GM12878 (cell line): ENCODE measurements around the gene FBXL16. TPM values are rescaled to one million over a fixed set of nuclear protein-coding genes. Genes with fewer than 3 reads are reported as not detected.

Experiments
- ATAC-seq: fragments of 200-7000 bp; cut with Tn5 transposase; 3 replicates; pipeline ENCODE4 v1.9.1; 2020; ENCODE audit warnings: mild to moderate bottlenecking, moderate library complexity
- BruUV-seq: library from RNA; stranded (reverse); fragments of 400-500 nt; replicated peaks from 2 replicates; lab custom pipeline; 2021; lab: Mats Ljungman, UMichigan
- CTCF ChIA-PET: fragments of 300-600 bp; sonication (Branson Sonifier 250); formaldehyde crosslinking; extraction: SDS; loops from one replicate; lab custom pipeline; 2021; ENCODE audit warnings: inconsistent platforms; lab: Yijun Ruan, JAX
- POLR2A ChIA-PET: fragments of 350-600 bp; formaldehyde crosslinking; extraction: SDS; loops from one replicate; lab custom pipeline; 2021; ENCODE audit warnings: inconsistent platforms; lab: Charles Lee
- RAD21 ChIA-PET: fragments of 300-600 bp; sonication (Branson Sonifier 250); formaldehyde crosslinking; loops from one replicate; lab custom pipeline; 2023; ENCODE audit warnings: antibody characterized with exemption; ENCODE audit not compliant: unreplicated experiment; lab: Charles Lee
- SMC1A ChIA-PET: fragments of 300-600 bp; sonication (Branson Sonifier 250); formaldehyde crosslinking; loops from one replicate; lab custom pipeline; 2023; ENCODE audit not compliant: unreplicated experiment, uncharacterized antibody; lab: Charles Lee
- DNase-seq: peaks from one replicate; pipeline ENCODE4 v3.0.0-alpha.2; 2011; ENCODE audit warnings: low read depth, low spot score
- FAIRE-seq: peaks from 3 replicates; lab custom pipeline; 2011; peaks lifted over from hg19 to GRCh38; lab: Jason Lieb, UNC
- H2AFZ ChIP-seq: 2 replicates; pipeline ENCODE4 v1.6.0; 2011; ENCODE audit warnings: low read depth, low read length, control low read depth; ENCODE audit not compliant: control insufficient read depth
- H3K27ac ChIP-seq: 2 replicates; pipeline ENCODE4 v1.5.1; 2011; ENCODE audit warnings: control low read depth; ENCODE audit not compliant: control insufficient read depth, insufficient read depth
- H3K27me3 ChIP-seq, 2 experiments: replicated peaks in 1 of 2; 2 replicates each; pipeline versions ENCODE4 v1.6.0 to v1.6.1; 2011; ENCODE audit warnings: low read length in 1 of 2; ENCODE audit not compliant: control insufficient read depth in 2 of 2, insufficient read depth in 2 of 2
- H3K36me3 ChIP-seq, 2 experiments: 2 replicates each; pipeline ENCODE4 v1.5.1; 2011; ENCODE audit warnings: low read length in 1 of 2; ENCODE audit not compliant: control insufficient read depth in 2 of 2, insufficient read depth in 2 of 2
- H3K4me1 ChIP-seq: 2 replicates; pipeline ENCODE4 v1.6.1; 2011; ENCODE audit warnings: mild to moderate bottlenecking, low read length, moderate library complexity, mixed read lengths; ENCODE audit not compliant: control insufficient read depth, insufficient read depth
- H3K4me2 ChIP-seq: 2 replicates; pipeline ENCODE4 v1.6.0; 2011; ENCODE audit warnings: control low read depth; ENCODE audit not compliant: control insufficient read depth, insufficient read depth
- H3K4me3 ChIP-seq: fragments of 200-600 bp; sonication (generic); 2 replicates; pipeline ENCODE4 v1.5.1; 2016
- H3K79me2 ChIP-seq: 2 replicates; pipeline ENCODE4 v1.6.0; 2011; ENCODE audit warnings: low read length; ENCODE audit not compliant: control insufficient read depth, insufficient read depth
- H3K9ac ChIP-seq: 2 replicates; pipeline ENCODE4 v1.8.0; 2011; ENCODE audit warnings: low read length, control low read depth, mixed read lengths; ENCODE audit not compliant: control insufficient read depth, insufficient read depth
- H3K9me3 ChIP-seq: replicated peaks from 3 replicates; pipeline ENCODE4 v1.5.1; 2011; ENCODE audit warnings: mild to moderate bottlenecking, low read length; ENCODE audit not compliant: control insufficient read depth, insufficient read depth
- H4K20me1 ChIP-seq: 2 replicates; pipeline ENCODE4 v1.6.0; 2011; ENCODE audit not compliant: control insufficient read depth, insufficient read depth
- CBFB ChIP-seq: IDR thresholded peaks from 2 replicates; pipeline ENCODE4 v1.6.1; 2016; ENCODE audit warnings: antibody characterized with exemption, low read depth
- IRF4 ChIP-seq: IDR thresholded peaks from 2 replicates; pipeline ENCODE4 v1.6.1; 2011; ENCODE audit warnings: low read depth, low read length
- MTA2 ChIP-seq: fragments of 450-650 bp; IDR thresholded peaks from 2 replicates; pipeline ENCODE4 v1.6.1; 2016; ENCODE audit warnings: low read depth, mild to moderate bottlenecking, moderate library complexity
- RB1 ChIP-seq: fragments of 450-650 bp; formaldehyde crosslinking; IDR thresholded peaks from 2 replicates; pipeline ENCODE4 v1.6.1; 2017; ENCODE audit warnings: mild to moderate bottlenecking, borderline replicate concordance
- WRNIP1 ChIP-seq: IDR thresholded peaks from 2 replicates; pipeline ENCODE4 v1.6.1; 2011; ENCODE audit warnings: low read depth, low read length, improper control_type of control experiment, borderline replicate concordance
- ZNF217 ChIP-seq: fragments of 450-650 bp; IDR thresholded peaks from 2 replicates; pipeline ENCODE4 v1.6.1; 2017; ENCODE audit warnings: antibody characterized with exemption, mild to moderate bottlenecking
- ZNF274 ChIP-seq: IDR thresholded peaks from one replicate; pipeline ENCODE4 v1.8.0; 2011; ENCODE audit not compliant: insufficient read length, insufficient read depth
- WGBS: methylation state at CpG from one replicate; pipeline ENCODE4 v1.1.6; 2016; ENCODE audit warnings: low lambda C conversion rate; ENCODE audit not compliant: insufficient replicate concordance, insufficient coverage; ENCODE audit errors: missing lambda C conversion rate; 5-methylcytosine and 5-hydroxymethylcytosine counted together
- in situ Hi-C: fragments of 300-500 bp; cut with MboI; formaldehyde crosslinking; loops from 9 replicates; pipeline ENCODE4 v1.14.3; 2018; ENCODE audit warnings: mixed read lengths
- intact Hi-C: fragments of 100-400 bp; cut with micrococcal nuclease; formaldehyde crosslinking; loops from one replicate; pipeline ENCODE4 v1.14.2; 2022; ENCODE audit not compliant: unreplicated experiment
- polyA plus RNA-seq, 11 experiments: library from polyadenylated mRNA; depleted of rRNA in 4 of 11; unstranded in 6 of 11; stranded (reverse) in 5 of 11; fragments of >200 nt; fragmentation: Nextera tagmentation in 4 of 11; fragmentation: Illumina TruSeq in 1 of 11; extraction: Ambion mirVana in 4 of 11; extraction: Trizol in 1 of 11; gene quantifications; 1 replicate in 1 of 11; 2 replicates in 10 of 11; pipeline versions ENCODE4 v1.2.1 to v1.2.3, GENCODE V29; 2011 to 2016; ENCODE audit warnings: inconsistent platforms in 2 of 11, missing spikeins in 2 of 11, low read depth in 1 of 11
- total RNA-seq, 4 experiments: library from RNA; depleted of rRNA in 3 of 4; stranded (reverse); fragments of >200 nt in 3 of 4; fragmentation: Illumina TruSeq in 1 of 4; extraction: Trizol in 1 of 4; gene quantifications; 2 replicates each; pipeline versions ENCODE4 v1.2.1 to v1.2.3, GENCODE V29; 2013 to 2021

The FBXL16 gene
- total and polyA plus RNA-seq, 10 of the 15 experiments (the other 5 are each of a cell fraction or from before 2014, with no cell fraction given): 0.13 to 1.4 (median 0.24) TPM

- intact Hi-C loops (no loop called here), in situ Hi-C loops (no loop called here)
- ChIA-PET SMC1A (no interaction called here), RAD21 (no interaction called here), CTCF (no interaction called here), POLR2A (interaction anchor here (1.2 kb wide), 1 partner anchor 8 kb away, joined by 3 read pairs; no protein-coding TSS in a partner anchor)
- Histone ChIP-seq H3K4me3 (no peak overlapping the region), H3K9ac (no peak overlapping the region), H3K4me2 (no peak overlapping the region), H2AFZ (no peak overlapping the region), H3K27ac (no peak overlapping the region), H3K79me2 (peaks cover 45% of the 10 kb centered on the region), H3K9me3 (no peaks in the 10 kb centered on the region), H3K36me3 (no peaks in the 10 kb centered on the region; a peak in 2 of 4 replicates), H3K4me1 (peaks cover 9% of the 10 kb centered on the region), H4K20me1 (no peaks in the 10 kb centered on the region), H3K27me3 (no peaks in the 10 kb centered on the region)
- no peak for TF ChIP-seq ZNF274
- no peak for TF ChIP-seq MTA2
- TF ChIP-seq ZNF217: no peak
- no peak for TF ChIP-seq IRF4
- TF ChIP-seq WRNIP1: no peak
- no peak for TF ChIP-seq CBFB
- DNase-seq (no peak), ATAC-seq (no peak), FAIRE-seq (no peak)
- BruUV-seq: no TSS peak
- 88% methylated on average over 31 of the region's 32 CpGs for WGBS
Measured at GRCh38 chr16:645852-646678, 59.5 kb downstream of the FBXL16 start.

GRCh38 chr16:644556-644955, 61.0 kb downstream of the FBXL16 start:
- no peaks in the 10 kb centered on the region for H3K9me3 ChIP-seq
- H2AFZ ChIP-seq: no peak overlapping the region
- peaks cover 3% of the 10 kb centered on the region for H3K4me1 ChIP-seq
- H3K27ac ChIP-seq: no peak overlapping the region
- 91% methylated on average over 11 of the region's 12 CpGs for WGBS
- H3K4me2 ChIP-seq: no peak overlapping the region
- H3K4me3 ChIP-seq: no peak overlapping the region
- ChIA-PET SMC1A (no interaction called here), POLR2A (no interaction called here), CTCF (no interaction called here), RAD21 (no interaction called here)
- DNase-seq: no peak
- in situ Hi-C loops: no loop called here
- H3K27me3 ChIP-seq: no peaks in the 10 kb centered on the region
- no peak overlapping the region for H3K9ac ChIP-seq
- H4K20me1 ChIP-seq: no peaks in the 10 kb centered on the region
- ATAC-seq: no peak
- FAIRE-seq: no peak
- H3K36me3 ChIP-seq: no peaks in the 10 kb centered on the region; a peak in 2 of 4 replicates
- peaks cover 44% of the 10 kb centered on the region for H3K79me2 ChIP-seq
- BruUV-seq: no TSS peak
- intact Hi-C loops: no loop called here
- no peak for TF ChIP-seq RB1
